Vagina (tissue), 2 donors: ENCODE measurements around the gene PTPRB.

ENCODE experiments used
- POLR2A ChIP-seq, 2 donors: fragments of 450-650 bp; IDR thresholded peaks; one replicate each; pipeline ENCODE4 v1.6.1; 2017; ENCODE audit warnings: antibody characterized with exemption in 2 of 2, mild to moderate bottlenecking in 2 of 2, moderate library complexity in 2 of 2
- POLR2AphosphoS5 ChIP-seq, 2 donors: sonication (generic); formaldehyde crosslinking; IDR thresholded peaks; one replicate each; pipeline ENCODE4 v1.9.0; 2017; ENCODE audit warnings: antibody characterized with exemption in 2 of 2, mild to moderate bottlenecking in 2 of 2, low read depth in 1 of 2; ENCODE audit not compliant: insufficient read depth in 1 of 2
- TF ChIP-seq, protein P1 (sequence below), 3 experiments: fragments of 450-650 bp in 2 of 3; fragments of 200-600 bp in 1 of 3; sonication (generic) in 1 of 3; IDR thresholded peaks; one replicate each; pipeline ENCODE4 v1.5.1; 2017 to 2019; ENCODE audit warnings: antibody characterized with exemption in 3 of 3, mild to moderate bottlenecking in 2 of 3, moderate library complexity in 2 of 3

DNA sequence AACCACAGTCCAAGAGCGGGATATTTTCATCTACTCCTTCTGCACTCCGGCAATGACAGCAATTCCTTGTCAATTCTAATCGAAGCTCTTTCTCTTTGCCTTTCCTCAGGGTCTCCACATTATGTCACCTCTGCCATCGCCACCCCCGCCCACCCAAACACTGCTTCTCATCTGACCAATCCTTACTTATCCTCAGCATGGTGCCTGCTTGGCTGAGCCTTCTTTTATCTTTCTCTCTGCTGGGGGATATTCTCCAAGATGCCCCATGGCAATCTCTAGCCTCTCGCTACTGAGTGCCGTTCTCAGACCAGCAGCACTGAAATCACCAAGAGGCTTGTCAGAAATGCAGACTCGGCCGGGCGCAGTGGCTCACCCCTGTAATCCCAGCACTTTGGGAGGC lies 100.6 kb downstream of the PTPRB start:
- TF ChIP-seq POLR2A (IDR thresholded peaks at IDR 0.05) (no peak), POLR2AphosphoS5 (IDR thresholded peaks at IDR 0.05; ENCODE audit: insufficient read depth in 1 of 2, low read depth in 1 of 2) (no peak)
- TF ChIP-seq, protein P1, sequence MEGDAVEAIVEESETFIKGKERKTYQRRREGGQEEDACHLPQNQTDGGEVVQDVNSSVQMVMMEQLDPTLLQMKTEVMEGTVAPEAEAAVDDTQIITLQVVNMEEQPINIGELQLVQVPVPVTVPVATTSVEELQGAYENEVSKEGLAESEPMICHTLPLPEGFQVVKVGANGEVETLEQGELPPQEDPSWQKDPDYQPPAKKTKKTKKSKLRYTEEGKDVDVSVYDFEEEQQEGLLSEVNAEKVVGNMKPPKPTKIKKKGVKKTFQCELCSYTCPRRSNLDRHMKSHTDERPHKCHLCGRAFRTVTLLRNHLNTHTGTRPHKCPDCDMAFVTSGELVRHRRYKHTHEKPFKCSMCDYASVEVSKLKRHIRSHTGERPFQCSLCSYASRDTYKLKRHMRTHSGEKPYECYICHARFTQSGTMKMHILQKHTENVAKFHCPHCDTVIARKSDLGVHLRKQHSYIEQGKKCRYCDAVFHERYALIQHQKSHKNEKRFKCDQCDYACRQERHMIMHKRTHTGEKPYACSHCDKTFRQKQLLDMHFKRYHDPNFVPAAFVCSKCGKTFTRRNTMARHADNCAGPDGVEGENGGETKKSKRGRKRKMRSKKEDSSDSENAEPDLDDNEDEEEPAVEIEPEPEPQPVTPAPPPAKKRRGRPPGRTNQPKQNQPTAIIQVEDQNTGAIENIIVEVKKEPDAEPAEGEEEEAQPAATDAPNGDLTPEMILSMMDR (IDR thresholded peaks at IDR 0.05) = no peak
